GM18507 (cell line): ENCODE results near the gene FRY.

Source experiments
- DNase-seq: peaks from one replicate; pipeline ENCODE4 v3.0.0; 2011; ENCODE audit warnings: low read depth; ENCODE audit not compliant: insufficient read length; ENCODE audit errors: extremely low spot score
- FAIRE-seq: peaks from 2 replicates; lab custom pipeline; 2011; peaks lifted over from hg19 to GRCh38; lab: Jason Lieb, UNC

Gene FRY

GRCh38 chr13:32115066-32115465 is 83.5 kb downstream of the FRY start:
- DNase-seq (no peak), FAIRE-seq (peak; percentile 31)

GRCh38 chr13:32116210-32116609 is 84.6 kb downstream of the FRY start:
- FAIRE-seq, result no peak
- DNase-seq, result no peak

GRCh38 chr13:32117001-32117400 is 85.4 kb downstream of the FRY start:
- FAIRE-seq, result no peak
- no peak for DNase-seq

DNA sequence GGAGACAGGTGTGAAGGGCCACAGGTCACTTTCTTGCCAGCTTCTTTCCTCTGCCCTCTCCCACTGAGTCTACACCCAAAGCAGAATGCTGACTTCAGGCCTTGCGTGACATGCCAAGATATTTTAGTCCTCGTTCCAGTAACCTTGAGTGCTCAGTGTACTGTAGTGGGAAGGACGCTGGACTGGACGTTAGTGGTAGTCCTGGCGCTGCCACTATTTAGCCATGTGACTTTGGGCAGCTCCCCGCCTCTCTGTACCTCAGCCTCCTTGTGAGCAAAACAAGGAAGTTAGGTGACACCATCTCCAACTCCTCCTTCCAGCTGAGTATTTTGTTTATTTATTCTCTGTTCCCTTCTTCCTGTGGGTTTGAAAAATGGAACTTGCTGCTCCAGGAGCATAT is 86.1 kb downstream of the FRY start:
- FAIRE-seq (no peak), DNase-seq (no peak)

DNA sequence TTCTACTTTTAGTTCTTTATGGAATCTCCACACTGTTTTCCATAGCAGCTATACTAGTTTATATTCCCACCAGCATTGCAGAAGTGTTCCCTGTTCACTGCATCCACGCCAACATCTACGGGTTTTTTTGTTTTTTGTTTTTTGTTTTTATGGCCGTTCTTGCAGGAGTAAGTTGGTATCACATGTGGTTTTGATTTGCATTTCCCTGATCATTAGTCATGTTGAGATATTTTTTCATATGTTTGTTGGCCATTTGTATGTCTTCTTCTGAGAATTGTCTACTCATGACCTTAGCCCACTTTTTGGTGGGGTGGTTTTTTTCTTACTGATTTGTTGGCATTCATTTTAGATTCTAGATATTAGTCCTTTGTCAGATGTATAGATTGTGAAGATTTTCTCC is 89.7 kb downstream of the FRY start:
- DNase-seq (no peak), FAIRE-seq (no peak)

GRCh38 chr13:32124743-32125142 is 93.2 kb downstream of the FRY start:
- DNase-seq (no peak), FAIRE-seq (no peak)

- FAIRE-seq, result no peak
- DNase-seq, result no peak
Measured at GRCh38 chr13:32125221-32125689, 93.7 kb downstream of the FRY start.

GRCh38 chr13:32125751-32126150 is 94.2 kb downstream of the FRY start:
- FAIRE-seq (no peak), DNase-seq (no peak)

DNA sequence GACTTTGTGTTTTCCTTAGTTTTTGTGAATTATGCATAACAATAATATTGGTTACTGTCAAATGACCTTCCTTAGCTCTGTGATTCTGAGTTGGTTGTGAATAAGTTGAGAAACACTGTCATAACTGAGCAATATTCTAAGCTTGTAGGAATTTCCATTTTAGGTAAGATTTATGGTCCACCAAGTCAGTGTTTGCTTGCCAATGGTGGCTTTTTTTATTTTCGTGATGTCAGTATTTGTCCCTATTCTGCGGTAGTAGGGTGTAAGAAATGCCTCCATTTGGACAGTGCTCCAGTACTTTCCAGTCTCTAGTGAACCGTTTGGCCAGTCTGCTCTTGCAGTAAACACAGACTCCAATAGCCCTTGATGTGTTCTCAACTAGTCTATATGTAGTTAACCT is 94.7 kb downstream of the FRY start:
- DNase-seq (no peak), FAIRE-seq (no peak)

GRCh38 chr13:32126756-32127155 is 95.2 kb downstream of the FRY start:
- DNase-seq, result no peak
- no peak for FAIRE-seq

DNA sequence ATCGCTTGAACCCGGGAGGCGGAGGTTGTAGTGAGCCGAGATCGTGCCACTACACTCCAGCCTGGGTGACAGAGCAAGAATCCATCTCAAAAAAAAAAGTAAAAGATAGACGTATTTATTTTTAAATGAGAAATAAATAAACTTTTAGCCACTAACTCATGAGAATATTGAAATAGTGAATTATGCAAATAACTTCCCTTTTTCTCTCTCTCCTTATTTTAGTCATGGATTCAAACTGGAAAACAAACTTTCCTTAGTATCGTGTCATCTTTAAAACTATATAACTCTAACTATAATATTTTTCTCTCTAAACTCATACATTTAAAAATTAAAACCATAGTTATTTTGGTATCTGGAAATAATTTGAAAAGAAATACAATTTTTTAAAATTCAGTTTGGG is 96.1 kb downstream of the FRY start:
- FAIRE-seq, result no peak
- no peak for DNase-seq

- no peak for DNase-seq
- FAIRE-seq, result no peak
Measured at GRCh38 chr13:32134241-32135055, 102.9 kb downstream of the FRY start.

DNA sequence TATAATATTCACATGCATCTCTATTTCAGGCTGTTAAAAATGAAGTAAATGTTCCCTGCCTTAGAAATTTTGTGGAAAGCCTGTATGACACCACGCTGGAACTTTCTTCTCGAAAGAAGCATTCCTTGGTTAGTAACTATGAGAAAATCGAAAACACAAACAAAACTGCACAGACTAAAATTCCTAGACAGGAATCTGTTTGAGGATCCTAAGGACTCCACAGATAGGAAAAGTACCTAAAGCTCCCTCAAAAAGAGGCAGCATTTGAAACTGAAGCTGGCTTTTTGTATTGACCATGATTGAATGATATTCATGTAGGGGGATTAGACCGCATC is 103.4 kb downstream of the FRY start:
- DNase-seq (no peak), FAIRE-seq (no peak)

DNA sequence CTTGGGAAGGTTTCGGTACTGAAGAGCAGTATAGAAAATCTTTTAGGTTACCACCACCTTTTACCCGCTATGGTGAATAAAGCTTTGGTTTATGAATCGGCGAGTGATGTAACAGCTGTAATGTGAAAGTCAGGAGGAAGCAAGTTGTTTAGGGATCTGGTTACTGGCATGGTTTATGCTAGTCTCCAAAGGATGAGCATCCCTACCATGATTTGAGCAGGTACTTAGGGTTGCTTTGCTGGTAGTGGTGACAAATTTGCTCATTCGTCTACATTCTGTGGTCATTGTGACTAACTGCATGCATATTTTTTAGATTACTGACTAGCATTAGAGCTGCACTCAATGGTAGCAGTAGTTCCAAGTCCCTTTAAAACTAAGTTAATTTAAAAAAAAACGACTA is 104.1 kb downstream of the FRY start:
- FAIRE-seq (no peak), DNase-seq (no peak)

DNA sequence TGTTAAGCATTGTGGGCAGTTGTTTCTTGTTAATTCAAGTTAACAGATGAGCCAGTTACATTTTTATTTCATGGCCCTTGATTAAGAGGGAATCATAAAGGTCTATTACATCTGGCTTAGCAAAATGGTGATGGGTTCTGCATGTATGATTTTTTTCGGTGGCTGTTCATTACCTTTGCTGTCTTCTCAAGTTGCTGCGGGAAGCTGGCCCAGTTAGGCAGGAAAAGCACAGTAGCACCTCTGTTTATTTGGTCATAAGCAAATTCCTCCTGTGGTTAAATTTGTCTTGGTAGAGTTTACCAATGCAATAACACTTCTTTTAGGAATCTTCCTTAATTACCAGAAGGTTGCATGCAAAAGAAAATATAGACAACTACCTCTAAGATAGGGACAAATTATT is 104.5 kb downstream of the FRY start:
- DNase-seq (no peak), FAIRE-seq (no peak)

DNA sequence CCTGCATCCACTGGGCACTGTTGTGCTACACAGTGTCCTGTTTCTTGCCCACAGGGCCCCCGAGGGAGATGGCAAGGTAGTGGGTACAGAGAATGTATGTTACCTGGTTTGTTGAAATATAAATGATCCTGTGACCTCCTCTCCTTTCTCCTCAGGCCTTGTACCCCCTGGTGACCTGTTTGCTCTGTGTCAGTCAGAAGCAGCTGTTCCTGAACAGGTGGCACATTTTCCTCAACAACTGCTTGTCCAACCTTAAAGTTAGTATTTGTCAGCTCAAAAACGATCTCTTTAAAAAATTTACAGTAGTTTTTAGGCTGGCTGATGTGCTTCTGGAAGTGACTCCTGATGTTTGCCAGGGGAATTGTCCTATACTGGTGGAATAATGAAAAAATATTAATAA is 105.1 kb downstream of the FRY start:
- no peak for DNase-seq
- no peak for FAIRE-seq

DNA sequence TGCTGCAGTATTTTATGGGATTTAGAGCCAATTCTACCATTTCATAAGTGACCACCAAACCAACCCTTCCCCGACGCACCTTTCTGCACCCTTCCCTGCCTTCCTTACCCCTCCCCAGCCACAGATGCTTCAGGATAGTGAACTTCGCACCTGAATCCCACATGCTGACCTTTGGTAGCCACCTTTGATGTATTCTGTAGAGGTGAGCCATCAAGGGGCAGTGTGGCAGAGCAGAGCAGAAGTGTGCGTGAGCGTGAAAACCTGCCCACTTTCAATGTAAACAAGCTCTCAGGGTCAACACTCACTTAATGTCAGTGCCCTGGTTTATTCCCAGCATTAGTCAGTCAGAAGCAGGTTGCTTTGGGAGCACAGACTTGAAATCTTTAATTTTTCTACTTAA is 107.7 kb downstream of the FRY start:
- FAIRE-seq, result no peak

DNA sequence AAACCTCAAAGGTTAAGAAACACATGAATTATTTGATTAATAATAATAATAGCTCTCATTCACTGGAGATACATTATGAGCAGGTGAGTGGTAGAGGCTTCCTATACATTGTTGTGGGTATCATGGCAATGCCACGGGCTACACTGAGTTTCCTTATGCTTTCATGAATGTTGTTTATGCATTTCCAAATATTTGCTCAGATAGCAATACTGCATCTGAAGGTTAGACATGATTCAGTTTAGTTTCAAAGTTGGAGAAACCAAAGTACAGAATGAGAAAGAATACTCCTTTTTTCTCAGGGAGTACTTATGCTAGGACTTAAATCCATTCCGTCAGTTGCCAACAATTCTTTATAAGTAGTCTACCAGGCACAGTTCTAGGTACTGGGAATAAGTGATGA is 108.5 kb downstream of the FRY start:
- FAIRE-seq, result no peak
- no peak for DNase-seq

More for the DNA sequence above, 107.7 kb downstream of the FRY start:
- DNase-seq, result no peak

GRCh38 chr13:32141462-32141861 is 109.9 kb downstream of the FRY start:
- FAIRE-seq (no peak), DNase-seq (no peak)

GRCh38 chr13:32142115-32142514 is 110.5 kb downstream of the FRY start:
- no peak for DNase-seq
- no peak for FAIRE-seq

- no peak for DNase-seq
- no peak for FAIRE-seq
Measured at GRCh38 chr13:32142956-32143375, 111.4 kb downstream of the FRY start.

DNA sequence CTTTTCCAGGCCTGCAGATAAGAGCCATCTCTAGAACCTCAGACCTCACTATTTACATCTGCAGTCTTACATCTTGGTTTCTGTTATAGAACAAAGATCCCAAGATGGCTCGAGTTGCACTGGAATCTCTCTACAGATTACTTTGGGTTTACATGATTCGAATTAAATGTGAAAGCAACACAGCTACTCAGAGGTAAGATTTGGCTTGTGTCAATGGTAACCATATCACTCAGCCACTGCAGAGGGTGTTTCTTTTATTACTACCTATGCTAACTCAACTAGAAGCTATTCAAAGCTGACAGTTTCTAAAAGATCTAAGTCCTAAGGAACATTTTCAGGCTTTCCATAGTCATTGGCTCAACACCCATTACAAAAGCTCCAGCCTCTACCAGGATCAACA is 115.6 kb downstream of the FRY start:
- DNase-seq (no peak), FAIRE-seq (no peak)
